HG03025 (cell line): Measurements from ENCODE around the gene CRTC1.

ENCODE experiments used
- ATAC-seq: cut with Tn5 transposase; IDR thresholded peaks from one replicate; pipeline ENCODE4 v1.9.1; 2021; ENCODE audit warnings: mild to moderate bottlenecking, moderate library complexity; ENCODE audit not compliant: unreplicated experiment, low FRiP score

Gene CRTC1

DNA sequence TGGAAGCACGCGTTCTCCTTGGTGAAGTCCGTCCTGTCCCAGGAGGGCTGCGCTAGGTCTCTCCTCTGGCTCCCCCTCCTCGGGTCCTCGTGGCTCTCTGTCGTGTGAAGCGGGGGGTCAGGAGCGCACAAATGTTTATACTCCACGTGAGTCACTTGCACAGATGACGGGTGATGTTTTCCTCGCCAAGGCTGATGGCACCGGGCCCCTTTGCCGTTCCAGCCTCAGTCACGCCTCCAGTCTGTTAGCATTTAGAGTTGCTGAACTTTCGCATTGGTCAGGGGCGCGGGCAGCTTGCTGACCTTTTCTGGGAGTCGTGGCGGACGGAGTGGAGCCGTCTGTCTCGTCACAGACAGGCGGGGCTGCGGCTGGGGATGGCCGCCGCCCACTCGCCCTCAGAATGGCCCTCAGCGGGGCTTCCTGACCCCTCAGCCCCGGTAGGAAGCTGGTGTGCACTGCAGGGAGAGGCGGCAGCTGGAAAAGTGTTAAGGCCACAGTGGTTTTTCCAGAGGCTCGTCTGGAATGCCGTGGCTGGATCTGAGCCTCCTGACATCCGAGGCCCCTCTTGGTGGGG is 32.9 kb upstream of the CRTC1 start:
- no peak for ATAC-seq

DNA sequence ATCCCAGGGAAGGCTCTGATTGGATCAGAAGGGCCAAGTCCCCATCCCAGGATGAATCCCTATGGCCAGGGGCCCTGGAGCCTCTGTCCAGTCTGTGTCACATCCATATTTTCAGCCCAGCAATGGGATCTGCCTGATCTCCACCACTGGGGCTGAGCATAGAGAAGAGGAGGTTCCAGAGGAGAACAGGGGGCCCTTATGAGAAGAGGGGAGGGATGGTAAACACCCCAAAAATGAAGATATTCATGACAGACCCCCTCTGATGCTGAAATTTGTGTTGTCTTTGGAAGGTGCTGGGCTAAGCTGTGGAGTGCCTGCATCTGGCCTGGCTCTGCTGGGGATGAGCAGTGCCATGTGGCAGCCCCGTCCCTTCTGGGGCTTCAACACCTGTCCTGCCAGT is 32.2 kb upstream of the CRTC1 start:
- ATAC-seq = no peak

DNA sequence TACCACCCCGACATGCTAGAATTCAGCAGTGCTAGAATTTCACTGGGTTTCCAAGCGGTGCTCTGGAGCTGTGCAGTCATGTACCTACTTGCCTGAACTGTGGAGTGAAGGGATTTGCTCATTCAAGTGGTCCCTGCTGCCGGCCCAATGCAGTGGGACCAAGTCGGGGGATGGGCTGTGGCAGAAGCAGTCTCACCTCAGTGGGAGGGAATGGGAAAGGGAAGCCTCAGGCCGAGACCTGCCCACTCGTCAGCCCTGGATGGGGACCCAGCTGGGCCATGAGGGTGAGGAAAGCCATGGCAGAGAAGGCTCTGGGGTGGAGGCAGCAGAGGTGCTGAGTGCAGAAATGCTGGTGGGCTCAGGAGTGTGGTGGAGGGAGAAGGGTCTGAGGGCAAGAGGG is 31.7 kb upstream of the CRTC1 start:
- no peak for ATAC-seq

DNA sequence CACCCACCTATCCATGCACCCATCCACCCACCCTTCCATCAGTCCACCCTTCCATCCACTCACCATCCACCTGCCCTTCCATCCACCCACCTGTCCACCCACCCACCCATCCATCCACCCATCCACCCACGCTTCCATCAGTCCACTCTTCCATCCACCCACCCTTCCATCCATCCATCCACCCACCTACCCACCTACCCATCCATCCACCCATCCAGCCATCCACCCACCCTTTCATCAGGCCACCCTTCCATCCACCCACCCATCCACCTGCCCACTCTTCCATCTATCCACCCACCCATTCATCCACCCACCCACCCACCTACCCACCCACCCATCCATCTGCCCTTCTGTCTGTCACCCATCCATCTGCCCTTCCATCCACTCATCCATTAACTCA is 29.6 kb upstream of the CRTC1 start:
- ATAC-seq = no peak

DNA sequence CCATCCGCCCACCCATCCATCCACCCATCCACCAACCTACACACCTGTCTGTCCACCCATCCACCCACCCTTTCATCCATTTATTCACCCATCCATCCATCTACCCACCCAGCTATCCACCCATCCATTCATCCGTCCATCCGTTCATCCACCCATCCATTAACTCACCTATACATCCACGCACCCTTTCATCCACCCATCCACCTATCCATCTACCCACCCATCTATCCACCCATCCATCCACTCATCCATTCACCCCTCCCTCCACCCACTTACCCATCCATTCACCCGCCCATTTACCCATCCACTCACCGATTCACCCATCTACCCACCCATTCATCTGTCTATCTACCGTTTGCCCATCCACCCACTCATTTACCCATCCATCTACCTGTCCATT is 29.0 kb upstream of the CRTC1 start:
- ATAC-seq = no peak

DNA sequence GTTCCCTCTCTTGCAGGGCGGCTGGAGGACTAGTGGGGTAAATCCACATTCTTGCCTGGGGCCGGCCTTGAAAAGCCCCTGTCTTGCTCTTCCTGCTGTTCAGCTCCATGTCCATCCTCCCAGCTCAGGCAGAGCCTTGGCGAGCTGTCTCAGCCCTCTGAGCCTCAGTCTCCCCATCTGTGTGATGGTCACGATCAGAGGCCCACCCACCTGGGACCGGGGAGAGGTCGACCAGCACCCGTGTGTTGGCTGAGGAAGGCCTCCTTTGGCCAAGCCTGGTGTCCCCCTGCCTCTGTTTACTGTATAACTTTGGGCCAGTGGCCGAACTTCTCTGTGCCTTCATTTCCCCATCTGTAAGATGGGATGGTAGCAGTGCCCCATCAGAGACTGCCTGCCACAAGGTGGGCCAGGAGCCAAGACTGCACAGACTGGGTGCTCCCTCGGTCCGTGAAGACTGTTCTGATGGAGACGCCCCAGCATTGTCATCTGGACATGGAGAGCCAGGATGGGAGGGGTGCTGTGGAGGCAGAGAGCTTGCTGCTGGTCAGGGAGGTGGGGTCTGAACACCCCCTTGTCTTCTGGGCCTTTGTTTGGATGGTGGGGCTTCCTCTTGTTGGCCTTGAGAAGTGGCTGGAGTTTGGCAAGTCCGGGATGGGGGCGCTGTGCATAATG is 28.2 kb upstream of the CRTC1 start:
- no peak for ATAC-seq

DNA sequence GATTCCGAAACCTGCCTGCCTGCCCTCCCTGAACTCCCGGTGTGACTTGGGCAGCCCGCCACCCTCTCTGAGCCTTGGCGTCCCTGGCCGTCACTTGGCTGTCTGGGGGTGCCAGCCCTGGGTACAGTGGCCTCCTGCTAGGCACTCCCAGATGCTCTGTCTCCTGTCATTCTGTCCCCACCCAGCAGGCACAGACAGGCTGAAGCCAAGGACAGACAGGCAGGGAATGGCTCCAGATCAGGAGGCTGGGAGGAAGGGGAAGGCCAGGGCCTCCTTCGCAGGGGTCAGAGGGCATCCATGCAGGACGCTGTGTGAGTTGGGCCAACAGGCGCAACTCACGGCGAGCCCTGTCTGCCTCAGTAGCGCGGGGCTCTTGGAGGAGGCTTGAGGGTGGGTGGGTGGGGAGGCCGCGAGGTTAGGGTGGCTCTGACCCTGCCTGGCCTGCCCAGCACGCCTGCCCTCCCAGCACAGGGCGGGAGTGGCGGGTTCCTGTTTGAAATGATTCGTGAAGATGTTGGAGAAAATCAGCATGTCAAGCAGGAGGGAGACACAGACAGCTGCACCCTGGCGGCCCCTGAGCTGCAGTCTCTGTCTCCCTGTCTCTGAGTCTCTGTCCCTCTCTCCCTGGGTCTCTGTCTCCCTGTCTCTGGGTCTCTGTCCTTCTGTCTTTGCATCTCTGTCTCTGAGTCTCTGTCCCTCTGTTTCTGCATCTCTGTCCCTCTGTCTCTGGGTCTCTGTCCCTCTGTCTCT is 27.0 kb upstream of the CRTC1 start:
- ATAC-seq = no peak

DNA sequence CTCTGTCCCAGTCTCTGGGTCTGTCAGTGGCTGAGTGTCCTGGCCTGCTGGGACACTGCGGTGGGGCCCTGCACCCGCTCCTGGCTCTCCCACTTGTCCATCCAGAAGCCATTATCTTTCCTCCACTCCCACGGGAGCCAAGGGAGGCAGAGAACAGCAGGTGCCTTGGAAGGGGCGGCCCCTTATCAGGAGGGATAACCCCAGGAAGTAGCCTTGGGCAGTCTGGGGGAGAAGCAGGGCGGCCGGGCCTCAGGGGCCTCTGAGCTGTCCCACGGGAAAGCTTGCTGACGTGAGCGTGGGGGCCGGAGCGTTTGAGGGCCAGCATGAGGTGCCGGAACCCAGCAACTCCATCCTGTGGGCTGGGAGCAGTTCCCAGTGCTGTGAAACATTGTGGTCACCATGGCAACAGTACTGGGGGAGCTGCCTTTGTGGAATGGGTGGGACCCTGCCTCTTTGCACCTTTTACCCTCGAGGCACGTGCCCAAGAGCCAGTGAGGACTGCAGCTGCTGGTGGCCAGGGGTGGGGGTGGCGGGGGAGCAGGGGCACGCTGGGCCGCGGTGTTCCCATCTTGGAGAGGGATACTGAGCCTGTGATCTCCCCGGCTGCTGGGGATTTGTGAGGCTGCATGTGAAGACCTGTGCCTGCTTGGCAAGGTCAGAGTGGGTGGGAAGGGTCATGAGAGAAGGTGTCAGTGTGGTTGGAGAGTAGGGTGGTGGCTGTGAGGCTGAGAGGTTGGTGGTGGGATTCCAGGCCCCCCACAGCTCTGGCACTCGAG is 25.7 kb upstream of the CRTC1 start:
- ATAC-seq = no peak

DNA sequence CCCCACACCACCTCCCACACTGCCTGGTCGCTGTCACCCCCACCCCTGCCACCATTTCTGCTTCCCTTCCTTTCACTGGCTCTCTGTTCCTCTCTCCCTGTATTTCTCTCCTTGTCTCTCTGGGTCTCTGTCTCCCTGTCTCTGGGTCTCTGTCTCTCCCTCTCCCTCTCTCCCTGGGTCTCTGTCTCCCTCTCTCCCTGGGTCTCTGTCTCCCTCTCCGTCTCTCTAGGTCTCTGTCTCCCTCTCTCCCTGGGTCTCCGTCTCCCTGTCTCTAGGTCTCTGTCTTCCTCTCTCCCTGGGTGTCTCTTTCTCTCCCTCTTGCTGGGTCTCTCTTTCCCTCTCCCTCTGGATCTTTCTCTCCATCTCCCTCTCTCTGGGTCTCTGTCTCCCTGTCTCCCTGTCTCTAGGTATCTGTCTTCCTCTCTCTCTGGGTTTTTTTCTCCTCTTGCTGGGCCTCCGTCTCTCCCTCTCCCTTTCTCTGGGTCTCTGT is 25.1 kb upstream of the CRTC1 start:
- no peak for ATAC-seq

DNA sequence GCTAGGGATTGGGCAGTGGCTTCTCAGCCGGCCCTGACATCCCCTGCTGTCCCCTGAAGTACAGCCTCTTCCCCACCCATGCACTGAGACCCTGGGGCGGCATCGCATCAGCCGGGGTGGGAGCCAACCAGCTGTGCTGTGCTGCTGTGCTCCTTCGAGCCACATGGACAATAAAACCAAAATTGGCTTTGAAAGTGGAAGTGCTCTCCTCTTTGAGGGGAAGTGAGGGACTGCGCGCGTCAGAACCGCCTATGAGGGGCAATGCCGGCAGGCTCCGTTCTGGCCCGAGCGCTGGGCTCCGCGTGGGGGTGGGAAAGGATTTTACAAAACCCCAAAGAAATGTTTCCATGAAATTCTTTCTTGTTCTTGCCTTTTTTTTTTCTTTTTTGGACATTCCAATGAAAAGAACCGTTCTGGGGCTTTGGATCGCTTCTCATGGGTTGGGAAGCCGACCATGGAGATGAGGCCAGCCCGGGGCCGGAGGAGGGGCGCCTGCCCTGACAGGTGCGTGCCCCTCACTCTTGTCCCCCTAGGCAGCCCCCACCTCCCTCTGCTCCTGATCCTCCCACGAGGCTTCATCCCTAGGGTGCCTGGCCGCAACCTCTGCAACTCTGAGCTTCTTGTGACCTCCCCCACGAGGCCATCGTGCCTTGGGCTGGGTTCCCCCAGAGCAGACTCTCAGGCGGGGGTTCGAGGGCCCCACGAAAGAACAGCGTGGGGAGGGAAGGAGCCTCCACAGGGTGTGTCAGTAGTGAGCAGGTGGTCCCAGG is 24.0 kb upstream of the CRTC1 start:
- ATAC-seq = no peak

DNA sequence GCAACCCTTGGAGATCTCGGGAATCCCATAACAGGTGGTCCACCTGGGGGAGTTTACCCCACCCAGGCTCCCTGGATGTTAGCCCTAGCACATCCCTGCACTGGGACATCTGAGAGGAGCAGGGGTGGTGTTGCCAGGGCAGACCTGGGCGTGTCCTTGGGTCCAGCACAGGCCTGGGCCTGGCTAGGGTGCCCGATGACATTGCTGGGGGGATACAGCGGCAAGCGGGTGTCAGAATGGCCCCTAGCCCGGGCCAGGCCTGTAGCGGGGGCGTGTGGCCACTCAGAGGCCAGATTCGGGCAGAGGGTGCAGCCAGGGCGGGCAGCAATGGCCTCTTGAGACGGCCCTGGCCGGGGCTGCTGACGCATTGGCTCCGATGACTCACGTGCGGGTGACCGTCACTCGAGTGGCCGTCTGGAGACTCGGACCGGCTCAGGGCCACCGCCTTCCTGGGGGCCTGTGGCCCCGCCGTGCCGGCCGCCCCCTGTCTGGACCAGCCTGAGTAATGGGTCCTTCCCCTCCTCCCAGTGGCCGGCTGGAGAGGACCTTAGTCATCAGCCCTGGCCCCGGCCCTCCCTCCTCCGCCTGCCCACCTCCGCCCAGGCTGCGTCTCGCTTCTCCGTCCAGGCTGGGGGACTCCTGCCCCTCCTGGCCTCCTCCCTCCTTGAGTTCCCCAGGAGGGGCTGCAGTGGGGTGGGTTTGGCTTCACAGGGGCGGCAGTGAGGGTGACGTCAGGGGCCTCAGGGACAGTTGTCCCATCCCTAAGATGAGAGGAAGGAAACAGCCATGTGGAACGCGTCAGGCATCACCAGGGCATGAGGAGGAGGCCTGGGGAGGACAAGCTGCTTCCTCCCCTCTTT is 23.2 kb upstream of the CRTC1 start:
- no peak for ATAC-seq

DNA sequence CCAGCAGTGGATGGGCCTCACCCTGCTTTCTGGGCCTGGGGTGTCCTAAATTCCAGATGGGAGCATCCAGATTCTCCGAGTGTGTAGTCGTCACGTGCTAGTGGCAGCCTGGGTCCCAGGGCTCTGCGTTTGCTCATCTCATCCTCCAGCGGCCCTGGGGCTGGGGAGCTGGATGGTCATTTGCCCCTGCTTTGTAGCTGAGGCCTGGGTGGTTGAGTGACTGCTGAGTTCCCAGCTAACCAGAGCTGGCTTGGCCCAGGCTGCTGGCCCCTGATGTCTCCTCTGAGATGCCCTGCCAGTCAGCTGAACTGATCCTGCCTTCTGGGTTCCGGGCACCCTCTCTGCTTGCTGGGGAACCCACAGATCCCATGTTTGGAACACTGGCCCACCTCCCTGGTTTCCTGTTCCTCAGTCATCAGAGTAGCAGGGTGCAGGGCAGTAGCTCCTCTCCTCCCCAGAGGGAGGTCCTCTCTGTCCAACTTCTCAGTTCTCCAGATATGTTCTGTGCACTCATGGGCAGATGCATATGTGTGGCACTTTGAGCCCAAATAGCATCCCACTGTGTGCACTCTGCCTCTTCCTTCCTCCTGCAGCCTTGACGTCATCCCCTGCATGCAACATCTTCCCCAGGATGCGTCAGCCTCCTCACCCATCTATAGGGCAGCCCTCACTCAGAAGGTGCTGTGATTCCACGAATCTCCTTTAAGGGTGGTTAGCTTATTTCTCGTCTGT is 22.4 kb upstream of the CRTC1 start:
- no peak for ATAC-seq

DNA sequence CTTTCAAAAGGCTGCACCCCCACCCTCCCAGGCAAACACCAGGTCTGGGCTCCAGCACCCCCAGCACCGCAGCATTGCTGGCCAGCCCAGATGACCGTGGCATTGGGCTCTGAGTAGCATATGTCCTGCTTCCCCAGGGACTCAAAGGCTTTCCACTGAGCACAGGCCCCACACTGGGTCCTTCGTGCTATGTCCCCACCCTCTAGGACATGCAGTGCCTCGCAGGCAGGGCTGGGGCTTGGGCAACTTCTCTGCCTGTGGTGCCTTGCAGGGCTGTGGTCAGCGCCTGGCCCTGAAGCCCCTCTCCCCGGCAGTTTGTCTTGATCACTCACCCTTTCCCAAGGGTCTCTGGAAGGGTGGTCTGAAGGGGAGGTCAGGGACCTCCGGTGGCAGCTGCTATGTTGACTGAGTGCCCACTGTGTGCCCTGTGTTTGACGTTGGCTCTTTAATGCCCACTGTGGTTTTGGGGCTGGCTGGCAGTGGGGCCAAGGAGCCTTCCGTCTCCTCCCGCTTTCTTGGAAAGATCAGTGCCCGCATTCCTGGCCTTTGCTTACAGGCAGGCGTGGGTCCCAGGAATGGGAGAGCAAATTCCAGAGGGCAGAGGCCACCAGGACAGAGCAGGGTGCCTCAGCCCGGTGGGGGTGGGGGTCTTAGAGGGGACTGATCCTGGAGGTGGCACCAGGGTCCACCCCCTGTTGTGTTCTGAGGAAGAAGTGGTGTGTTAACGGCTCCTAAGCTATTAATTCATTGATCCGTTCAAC is 20.3 kb upstream of the CRTC1 start:
- ATAC-seq = no peak

DNA sequence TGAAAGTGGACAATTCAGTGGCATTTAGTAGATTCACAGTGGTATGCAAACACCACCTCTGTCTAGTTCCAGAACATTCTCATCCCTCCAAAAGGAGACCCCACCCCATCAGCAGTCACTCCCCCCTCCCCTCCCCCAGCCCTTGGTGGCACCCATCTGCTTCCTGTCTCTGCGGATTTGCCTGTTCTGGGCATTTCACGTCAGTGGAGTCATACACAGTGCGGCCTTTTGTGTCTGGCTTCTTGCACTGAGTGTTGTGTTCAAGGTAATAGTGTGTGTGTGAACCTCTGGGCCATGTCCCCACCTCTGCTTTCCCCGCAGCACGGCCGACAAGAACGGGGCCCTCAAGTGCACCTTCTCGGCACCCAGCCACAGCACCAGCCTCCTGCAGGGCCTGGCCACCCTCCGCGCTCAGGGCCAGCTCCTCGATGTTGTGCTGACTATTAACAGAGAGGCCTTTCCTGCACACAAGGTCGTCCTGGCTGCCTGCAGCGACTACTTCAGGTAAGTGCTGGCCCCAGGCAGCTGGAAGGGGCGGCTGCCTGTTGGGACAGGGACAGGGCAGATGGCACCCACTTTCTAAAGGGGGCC is 19.4 kb upstream of the CRTC1 start:
- ATAC-seq = no peak

DNA sequence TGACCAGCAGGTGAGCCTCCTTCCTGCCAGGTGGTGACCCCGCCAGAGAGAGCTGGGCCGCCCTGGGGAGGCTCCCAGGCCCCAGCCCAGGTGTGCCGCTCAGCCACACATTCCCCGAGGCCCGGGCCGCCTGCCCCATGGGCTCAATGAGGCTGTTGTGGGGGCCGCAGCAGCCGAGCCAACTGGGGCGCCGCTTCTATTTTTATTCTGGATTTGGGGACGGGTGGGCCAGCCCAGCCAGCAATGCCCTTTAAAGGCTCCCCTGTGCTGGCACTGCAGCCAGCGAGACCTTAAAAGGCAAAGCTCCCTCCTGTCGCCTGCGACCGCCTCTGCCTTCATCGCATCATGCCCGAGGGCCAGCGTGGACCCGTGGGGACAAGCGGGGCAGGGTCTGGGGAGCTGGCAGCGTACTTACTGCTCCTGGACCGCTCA is 17.7 kb upstream of the CRTC1 start:
- ATAC-seq = no peak

DNA sequence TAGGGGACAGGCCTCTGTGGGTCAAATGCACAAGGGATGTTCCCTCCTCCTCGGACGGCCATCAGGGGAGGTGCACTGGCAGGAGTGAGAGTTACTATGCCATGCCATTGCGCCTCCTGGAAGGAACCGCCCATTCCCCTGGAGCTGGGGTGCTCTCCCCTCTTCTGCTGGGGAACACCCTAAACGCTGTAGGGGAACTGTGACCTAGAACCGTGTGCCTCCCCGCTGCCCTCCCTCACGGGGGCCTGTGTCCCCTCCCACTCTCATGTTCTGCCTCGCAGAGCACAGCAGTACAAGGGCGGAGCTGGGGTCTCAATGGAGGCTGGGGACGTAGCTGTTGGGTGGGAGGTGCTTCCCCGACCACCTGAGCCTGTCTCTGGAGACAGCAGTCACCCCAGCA is 17.2 kb upstream of the CRTC1 start:
- no peak for ATAC-seq

DNA sequence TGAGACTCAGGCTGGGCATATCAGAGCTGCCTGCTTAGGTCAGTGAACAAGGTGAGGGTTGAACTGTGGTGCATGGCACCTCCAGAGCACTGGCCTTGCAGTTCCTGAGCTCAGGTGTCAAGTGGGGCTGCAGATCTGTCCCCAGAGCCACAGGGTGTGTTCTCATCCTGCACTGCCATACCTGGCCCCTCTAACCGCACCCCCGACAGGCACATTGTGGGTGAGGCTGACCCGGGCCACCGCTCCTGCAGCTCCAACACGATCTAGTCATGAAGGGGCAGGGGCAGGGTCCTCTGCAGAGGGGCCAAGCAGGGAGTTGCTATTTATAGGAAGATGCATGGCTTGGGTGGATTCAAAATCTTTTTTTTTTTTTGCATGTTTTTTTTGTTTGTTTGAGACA is 16.7 kb upstream of the CRTC1 start:
- no peak for ATAC-seq
